Activated CD8-positive, alpha-beta T cell treated with anti-CD3 and anti-CD28 coated beads, Interleukin-2, amount 10 ng/mL, durations not matched to agents 7 days and 5 days (primary cell): ENCODE measurements around the gene SYNGR3. TPM values are rescaled to one million over a fixed set of nuclear protein-coding genes. Genes with fewer than 3 reads are reported as not detected.
A peak's percentile ranks its signal among the peaks of the same experiment; 100 is the strongest.

ENCODE experiments used
- ATAC-seq: fragments of 150-1000 bp; cut with Tn5 transposase; one replicate; pipeline ENCODE4 v1.10.0; 2021; ENCODE audit warnings: moderate library complexity
- CTCF ChIA-PET: fragments of 350-600 bp; sonication (Branson Sonifier 250); formaldehyde crosslinking; loops from one replicate; lab custom pipeline; 2021; ENCODE audit warnings: antibody characterized with exemption; lab: Charles Lee
- POLR2A ChIA-PET: fragments of 350-600 bp; sonication (Branson Sonifier 250); formaldehyde crosslinking; loops from one replicate; lab custom pipeline; 2021; ENCODE audit warnings: antibody characterized with exemption; lab: Charles Lee
- DNase-seq: peaks from one replicate; pipeline ENCODE4 v3.0.0-alpha.2; 2020
- H3K27ac Mint-ChIP-seq: one replicate; pipeline ENCODE4 v1.8.0; 2021; ENCODE audit warnings: mild to moderate bottlenecking, mixed read lengths
- H3K27me3 Mint-ChIP-seq: one replicate; pipeline ENCODE4 v1.8.0; 2021; ENCODE audit warnings: low read depth, mixed read lengths
- H3K36me3 Mint-ChIP-seq: one replicate; pipeline ENCODE4 v1.8.0; 2021; ENCODE audit warnings: low read depth, mixed read lengths
- H3K4me1 Mint-ChIP-seq: one replicate; pipeline ENCODE4 v1.8.0; 2021; ENCODE audit warnings: low read depth, mixed read lengths
- H3K4me3 Mint-ChIP-seq: one replicate; pipeline ENCODE4 v1.8.0; 2021; ENCODE audit warnings: mild to moderate bottlenecking, mixed read lengths
- H3K9me3 Mint-ChIP-seq: one replicate; pipeline ENCODE4 v1.8.0; 2022; ENCODE audit warnings: mixed read lengths; ENCODE audit not compliant: insufficient read depth
- total RNA-seq, 2 experiments: library from RNA; stranded (reverse); gene quantifications; one replicate each; pipeline ENCODE4 v1.2.3, GENCODE V29; 2021

SYNGR3 gene
- total RNA-seq, 2 experiments from 2014 or later = 2.6 to 3.4 TPM

DNA sequence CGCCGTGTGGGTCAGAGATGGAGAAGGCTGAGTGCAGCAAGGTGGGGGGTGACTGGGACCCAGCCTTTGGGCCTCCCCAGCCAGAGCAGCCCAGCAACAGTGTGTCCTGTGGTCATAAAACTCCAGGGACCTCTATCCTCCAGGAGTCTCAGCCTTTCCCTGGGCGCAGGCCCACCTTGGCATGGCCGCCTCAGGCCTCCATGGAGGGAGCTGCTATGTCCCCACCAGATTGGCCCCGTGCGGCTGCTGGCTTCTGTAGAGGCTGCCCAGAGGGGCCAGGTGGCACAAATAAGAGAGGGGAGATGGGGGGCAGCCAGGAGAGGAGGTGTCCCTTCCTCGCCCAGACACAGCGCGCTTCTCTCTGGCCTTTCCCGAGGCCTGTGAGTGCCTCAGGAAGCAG lies 2.6 kb upstream of the SYNGR3 start:
- peaks cover 41% of the 10 kb centered on the region for H3K4me1 Mint-ChIP-seq
- no peak overlapping the region for H3K27ac Mint-ChIP-seq
- DNase-seq (no peak), ATAC-seq (no peak)
- no peaks in the 10 kb centered on the region for H3K9me3 Mint-ChIP-seq
- no peak overlapping the region for H3K4me3 Mint-ChIP-seq
- peaks cover 21% of the 10 kb centered on the region for H3K27me3 Mint-ChIP-seq
- ChIA-PET CTCF (no interaction called here), POLR2A (interaction anchor here (0.8 kb wide), 1 partner anchor 22 kb away, joined by 5 read pairs; the partner anchor contains the start of gene RPS2)
- peaks cover 16% of the 10 kb centered on the region for H3K36me3 Mint-ChIP-seq

- peaks cover 10% of the 10 kb centered on the region for H3K27me3 Mint-ChIP-seq
- no peaks in the 10 kb centered on the region for H3K9me3 Mint-ChIP-seq
- H3K27ac Mint-ChIP-seq = no peak overlapping the region
- H3K36me3 Mint-ChIP-seq = peaks cover 16% of the 10 kb centered on the region
- ATAC-seq = no peak
- no peak for DNase-seq
- ChIA-PET CTCF (interaction anchor here (0.9 to 3.1 kb wide), 3 partner anchors 13 to 165 kb away, joined by 3 to 21 read pairs (median 4); partner anchors contain the start of gene TRAF7), POLR2A (interaction anchor here (0.8 to 6.5 kb wide), 4 partner anchors 26 to 165 kb away, joined by 3 to 44 read pairs (median 8); partner anchors contain the start of genes RPS2 and TRAF7)
- peaks cover 33% of the 10 kb centered on the region for H3K4me1 Mint-ChIP-seq
- no peak overlapping the region for H3K4me3 Mint-ChIP-seq
Measured at GRCh38 chr16:1990101-1990350, 256 bp downstream of the SYNGR3 start.

- Mint-ChIP-seq H3K4me1 (peaks cover 28% of the 10 kb centered on the region), H3K4me3 (peak overlapping the region; percentile 69), H3K27ac (peak overlapping the region; percentile 78), H3K9me3 (no peaks in the 10 kb centered on the region), H3K36me3 (peaks cover 16% of the 10 kb centered on the region), H3K27me3 (peaks cover 10% of the 10 kb centered on the region)
- ChIA-PET CTCF (interaction anchor here (0.9 to 3.1 kb wide), 3 partner anchors 13 to 165 kb away, joined by 3 to 21 read pairs (median 4); partner anchors contain the start of gene TRAF7), POLR2A (interaction anchor here (0.8 to 6.5 kb wide), 6 partner anchors 12 to 165 kb away, joined by 3 to 44 read pairs (median 4); partner anchors contain the start of genes RPS2 and TRAF7)
- ATAC-seq (peak; percentile 10), DNase-seq (peak; percentile 58)
Measured at GRCh38 chr16:1990351-1991134, 773 bp downstream of the SYNGR3 start.

GRCh38 chr16:1991135-1991551 lies 1.4 kb downstream of the SYNGR3 start:
- Mint-ChIP-seq H3K4me3 (peak overlapping the region; percentile 69), H3K36me3 (peaks cover 16% of the 10 kb centered on the region), H3K27ac (peak overlapping the region; percentile 78), H3K9me3 (no peaks in the 10 kb centered on the region), H3K4me1 (peaks cover 28% of the 10 kb centered on the region), H3K27me3 (peaks cover 10% of the 10 kb centered on the region)
- peak; percentile 38 for ATAC-seq
- ChIA-PET CTCF (interaction anchor here (1.5 to 3.1 kb wide), 2 partner anchors 12 to 156 kb away, joined by 3 to 21 read pairs; no protein-coding TSS in a partner anchor), POLR2A (interaction anchor here (0.8 to 6.5 kb wide), 7 partner anchors 13 to 164 kb away, joined by 3 to 44 read pairs (median 4); partner anchors contain the start of genes RPS2, TBL3 and TRAF7)
- peak; percentile 70 for DNase-seq

- Mint-ChIP-seq H3K4me1 (peaks cover 25% of the 10 kb centered on the region), H3K36me3 (peaks cover 12% of the 10 kb centered on the region), H3K27me3 (peaks cover 10% of the 10 kb centered on the region), H3K4me3 (peak overlapping the region; percentile 69), H3K27ac (peak overlapping the region; percentile 78), H3K9me3 (no peaks in the 10 kb centered on the region)
- CTCF ChIA-PET = interaction anchor here (1.1 to 3.1 kb wide), 3 partner anchors 12 to 156 kb away, joined by 3 to 21 read pairs (median 6); no protein-coding TSS in a partner anchor
- ATAC-seq (no peak), DNase-seq (no peak)
- POLR2A ChIA-PET = interaction anchor here (1.1 to 6.5 kb wide), 5 partner anchors 13 to 164 kb away, joined by 4 to 44 read pairs (median 5); partner anchors contain the start of genes RPS2, TBL3 and TRAF7
Measured at GRCh38 chr16:1991588-1991947, 1.8 kb downstream of the SYNGR3 start.

- ATAC-seq (peak; percentile 78), DNase-seq (peak; percentile 97)
- Mint-ChIP-seq H3K36me3 (peaks cover 10% of the 10 kb centered on the region), H3K27ac (no peak overlapping the region), H3K9me3 (no peaks in the 10 kb centered on the region), H3K27me3 (peaks cover 10% of the 10 kb centered on the region), H3K4me1 (peaks cover 30% of the 10 kb centered on the region), H3K4me3 (peak overlapping the region; percentile 69)
- ChIA-PET CTCF (interaction anchor here (1.1 to 3.1 kb wide), 2 partner anchors 11 to 148 kb away, joined by 6 to 21 read pairs; no protein-coding TSS in a partner anchor), POLR2A (interaction anchor here (0.5 to 6.5 kb wide), 5 partner anchors 17 to 411 kb away, joined by 3 to 44 read pairs (median 4); partner anchors contain the start of genes RPS2, TBL3, TRAF7 and ZNF598)
Measured at GRCh38 chr16:1991948-1992703, 2.4 kb downstream of the SYNGR3 start.

DNA sequence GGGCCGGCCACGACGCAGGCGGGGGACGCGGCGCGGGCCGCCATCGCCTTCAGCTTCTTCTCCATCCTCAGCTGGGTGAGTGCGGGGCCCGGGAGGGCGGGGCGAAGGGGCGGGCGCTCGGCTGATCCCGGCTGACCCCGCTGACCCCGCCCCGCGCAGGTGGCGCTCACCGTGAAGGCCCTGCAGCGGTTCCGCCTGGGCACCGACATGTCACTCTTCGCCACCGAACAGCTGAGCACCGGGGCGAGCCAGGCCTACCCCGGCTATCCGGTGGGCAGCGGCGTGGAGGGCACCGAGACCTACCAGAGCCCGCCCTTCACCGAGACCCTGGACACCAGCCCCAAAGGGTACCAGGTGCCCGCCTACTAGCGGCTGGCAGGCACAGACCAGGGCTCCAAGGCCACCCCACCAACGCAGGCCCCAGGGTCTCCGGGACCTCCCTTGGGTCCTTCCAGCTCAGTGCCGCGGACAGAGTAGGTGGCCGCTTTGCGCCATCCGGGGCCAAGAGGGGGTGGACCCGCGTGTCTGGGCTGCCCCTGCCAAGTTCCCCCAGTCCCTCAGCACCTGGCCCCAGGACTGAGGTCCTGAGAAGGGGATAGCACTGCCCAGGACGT lies 3.0 kb downstream of the SYNGR3 start:
- CTCF ChIA-PET = interaction anchor here (1.1 to 3.1 kb wide), 2 partner anchors 11 to 147 kb away, joined by 6 to 21 read pairs; no protein-coding TSS in a partner anchor
- DNase-seq = no peak
- Mint-ChIP-seq H3K27me3 (peaks cover 10% of the 10 kb centered on the region), H3K4me1 (peaks cover 33% of the 10 kb centered on the region), H3K9me3 (no peaks in the 10 kb centered on the region), H3K4me3 (no peak overlapping the region), H3K27ac (no peak overlapping the region), H3K36me3 (peaks cover 13% of the 10 kb centered on the region)
- ATAC-seq = no peak
- POLR2A ChIA-PET = interaction anchor here (0.5 to 6.5 kb wide), 4 partner anchors 17 to 412 kb away, joined by 3 to 44 read pairs (median 4); partner anchors contain the start of genes RPS2 and ZNF598

DNA sequence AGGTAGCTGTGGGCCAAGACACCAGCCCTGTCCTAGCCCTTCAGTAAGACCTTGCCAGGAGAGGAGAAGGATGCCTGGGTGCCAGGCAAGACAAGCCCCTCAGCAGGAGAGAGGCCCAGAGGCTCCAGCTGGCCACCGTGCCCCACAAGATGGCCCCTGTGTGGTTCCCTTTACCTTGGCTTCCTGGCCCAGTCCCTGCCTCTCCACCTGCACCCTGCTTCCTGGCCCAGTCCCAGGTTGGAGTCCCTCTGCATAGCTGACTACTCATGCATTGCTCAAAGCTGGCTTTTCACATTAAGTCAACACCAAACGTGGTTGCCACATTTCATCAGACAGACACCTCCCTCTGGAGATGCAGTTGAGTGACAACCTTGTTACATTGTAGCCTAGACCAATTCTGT lies 4.0 kb downstream of the SYNGR3 start:
- ATAC-seq (no peak), DNase-seq (no peak)
- Mint-ChIP-seq H3K27ac (peak overlapping the region; percentile 35), H3K36me3 (peaks cover 15% of the 10 kb centered on the region), H3K27me3 (peaks cover 7% of the 10 kb centered on the region), H3K9me3 (no peaks in the 10 kb centered on the region), H3K4me1 (peaks cover 33% of the 10 kb centered on the region), H3K4me3 (no peak overlapping the region)
- ChIA-PET CTCF (interaction anchor here (1.3 kb wide), 1 partner anchor 10 kb away, joined by 14 read pairs; no protein-coding TSS in a partner anchor), POLR2A (interaction anchor here (0.6 to 6.5 kb wide), 4 partner anchors 11 to 1325 kb away, joined by 3 to 44 read pairs (median 4); partner anchors contain the start of gene RPS2)

GRCh38 chr16:1997494-1998359 lies 8.0 kb downstream of the SYNGR3 start:
- POLR2A ChIA-PET = no interaction called here
- H3K36me3 Mint-ChIP-seq = peaks cover 31% of the 10 kb centered on the region
- ATAC-seq = no peak

DNA sequence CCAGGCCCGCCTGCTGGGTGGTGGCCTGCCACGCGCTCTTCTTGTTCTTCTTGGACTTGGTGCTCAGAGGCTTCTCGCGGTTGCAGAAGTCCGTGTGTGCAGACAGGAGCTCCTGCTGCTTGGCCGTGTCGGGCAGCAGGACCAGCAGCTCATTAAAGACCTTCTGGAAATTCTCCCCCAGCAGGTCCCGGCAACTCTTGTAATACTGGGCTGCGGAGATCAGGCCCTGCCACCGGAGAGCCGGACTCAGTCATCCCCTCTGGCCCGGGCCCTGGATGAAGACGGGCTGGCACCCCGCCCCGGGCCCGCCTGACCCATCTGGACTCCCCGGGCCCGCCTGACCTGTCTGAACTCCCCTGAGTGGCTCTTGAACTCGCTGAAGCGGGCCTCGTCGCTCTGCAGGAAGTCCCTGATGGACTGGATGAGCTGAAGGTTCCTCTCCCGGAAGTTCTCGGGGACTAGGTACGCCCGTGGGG lies 8.6 kb downstream of the SYNGR3 start:
- ChIA-PET CTCF (no interaction called here), POLR2A (no interaction called here)
- no peaks in the 10 kb centered on the region for H3K27me3 Mint-ChIP-seq
- peaks cover 15% of the 10 kb centered on the region for H3K4me1 Mint-ChIP-seq
- no peaks in the 10 kb centered on the region for H3K9me3 Mint-ChIP-seq
- H3K27ac Mint-ChIP-seq = no peak overlapping the region
- H3K36me3 Mint-ChIP-seq = peaks cover 31% of the 10 kb centered on the region
- no peak overlapping the region for H3K4me3 Mint-ChIP-seq
- DNase-seq = no peak
- ATAC-seq = no peak

More at GRCh38 chr16:1997494-1998359, 8.0 kb downstream of the SYNGR3 start:
- Mint-ChIP-seq H3K4me1 (peaks cover 15% of the 10 kb centered on the region), H3K9me3 (no peaks in the 10 kb centered on the region), H3K27ac (no peak overlapping the region), H3K27me3 (no peaks in the 10 kb centered on the region), H3K4me3 (no peak overlapping the region)
- no peak for DNase-seq
- CTCF ChIA-PET = interaction anchor here (1.8 kb wide), 1 partner anchor 10 kb away, joined by 6 read pairs; no protein-coding TSS in a partner anchor
